Measurements from ENCODE around the gene RBM34.
"Not testable (repeated sequence)": the region's sequence is repeated elsewhere in the genome, so short reads cannot be mapped to it uniquely, and the experiment has no call there.

The RBM34 gene

GRCh38 chr1:235098991-235099390 lies 62.1 kb downstream of the RBM34 start:
- TF ChIP-seq CTCF (IDR thresholded peaks at IDR 0.05; ENCODE audit: insufficient read depth, low read depth, low read length, missing control alignments): no peak
- DNase-seq (ENCODE audit: low read depth): no peak
- H3K4me3 ChIP-seq (ENCODE audit: low read length): no peak overlapping the region

GRCh38 chr1:235098547-235098946 lies 62.5 kb downstream of the RBM34 start:
- no peak for DNase-seq (ENCODE audit: low read depth)
- no peak overlapping the region for H3K4me3 ChIP-seq (ENCODE audit: low read length)
- no peak for TF ChIP-seq CTCF (IDR thresholded peaks at IDR 0.05; ENCODE audit: insufficient read depth, low read depth, low read length, missing control alignments)

- not testable (repeated sequence) for DNase-seq (ENCODE audit: low read depth); H3K4me3 ChIP-seq (ENCODE audit: low read length)
Measured at GRCh38 chr1:235097501-235097900, 63.5 kb downstream of the RBM34 start.

- no peak for TF ChIP-seq CTCF (IDR thresholded peaks at IDR 0.05; ENCODE audit: insufficient read depth, low read depth, low read length, missing control alignments)
- H3K4me3 ChIP-seq (ENCODE audit: low read length): no peak overlapping the region
- no peak for DNase-seq (ENCODE audit: low read depth)
Measured at GRCh38 chr1:235095938-235096562, 65.0 kb downstream of the RBM34 start.

GRCh38 chr1:235093696-235094592 lies 67.1 kb downstream of the RBM34 start:
- DNase-seq (ENCODE audit: low read depth): peak; percentile 72
- H3K4me3 ChIP-seq (ENCODE audit: low read length): no peak overlapping the region
- TF ChIP-seq CTCF (IDR thresholded peaks at IDR 0.05; ENCODE audit: insufficient read depth, low read depth, low read length, missing control alignments): peak; percentile 94

- no peak overlapping the region for H3K4me3 ChIP-seq (ENCODE audit: low read length)
- TF ChIP-seq CTCF (IDR thresholded peaks at IDR 0.05; ENCODE audit: insufficient read depth, low read depth, low read length, missing control alignments): peak; percentile 44
- DNase-seq (ENCODE audit: low read depth): peak; percentile 63
Measured at GRCh38 chr1:235093013-235093695, 67.9 kb downstream of the RBM34 start.

- not testable (repeated sequence) for H3K4me3 ChIP-seq (ENCODE audit: low read length); DNase-seq (ENCODE audit: low read depth)
Measured at GRCh38 chr1:235092415-235092814, 68.6 kb downstream of the RBM34 start.

GRCh38 chr1:235092045-235092406 lies 69.0 kb downstream of the RBM34 start:
- not testable (repeated sequence) for DNase-seq (ENCODE audit: low read depth); H3K4me3 ChIP-seq (ENCODE audit: low read length)

GRCh38 chr1:235091319-235092044 lies 69.6 kb downstream of the RBM34 start:
- not testable (repeated sequence) for DNase-seq (ENCODE audit: low read depth); H3K4me3 ChIP-seq (ENCODE audit: low read length)
